GM18907 (cell line): ENCODE data around the gene FHL3.

ENCODE experiments used
- ATAC-seq: cut with Tn5 transposase; IDR thresholded peaks from one replicate; pipeline ENCODE4 v1.9.1; 2021; ENCODE audit warnings: mild to moderate bottlenecking, moderate library complexity; ENCODE audit not compliant: unreplicated experiment

The FHL3 gene

DNA sequence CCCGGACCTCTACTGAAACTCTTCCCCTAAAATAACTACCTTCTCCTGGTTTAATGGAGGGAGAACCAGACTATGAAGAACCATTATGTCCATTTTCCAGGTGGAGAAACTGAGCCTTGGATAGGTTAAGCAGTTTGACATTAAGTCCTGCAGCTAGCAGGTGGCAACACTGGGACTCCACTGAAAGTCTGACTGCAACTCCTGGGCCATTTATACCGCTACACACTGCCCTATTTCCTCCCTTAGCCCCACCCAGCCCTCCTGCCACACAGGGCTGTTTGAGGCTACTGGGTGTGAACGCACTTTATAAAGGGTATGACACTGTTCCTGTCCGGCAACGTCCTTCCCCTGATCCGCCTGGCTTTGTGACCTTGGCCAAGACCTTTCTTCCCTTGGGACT lies 58.0 kb downstream of the FHL3 start:
- no peak for ATAC-seq
